ENCODE data around the gene PTPRE. TPM values are rescaled to one million over a fixed set of nuclear protein-coding genes. Genes with fewer than 3 reads are reported as not detected.

Gene PTPRE
- total RNA-seq, 6 experiments from 2014 or later = 2.3 to 9.2 (median 2.7) TPM

DNA sequence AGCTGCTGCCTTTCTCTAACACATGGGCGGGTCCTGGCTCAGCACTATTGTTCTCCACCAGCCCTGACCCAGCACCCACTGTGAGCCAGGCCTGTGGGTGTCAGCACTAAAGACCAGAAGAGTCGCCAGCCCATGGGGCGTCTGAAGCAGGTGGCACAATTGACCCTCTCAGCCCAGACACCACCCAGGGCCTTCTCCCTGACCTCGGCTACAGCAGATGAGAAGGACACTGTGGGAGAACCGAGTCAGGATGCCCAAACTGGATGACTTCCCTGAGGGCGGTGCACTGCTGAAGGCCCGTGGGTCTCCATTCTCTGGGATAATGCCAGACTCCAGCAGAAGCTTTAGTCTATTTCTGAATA, 122.4 kb downstream of the PTPRE start:
- WGBS (ENCODE audit: insufficient coverage, low coverage, low lambda C conversion rate, missing lambda C conversion rate) = 20% methylated on average over 1 of the region's 7 CpGs
- ATAC-seq = no peak

DNA sequence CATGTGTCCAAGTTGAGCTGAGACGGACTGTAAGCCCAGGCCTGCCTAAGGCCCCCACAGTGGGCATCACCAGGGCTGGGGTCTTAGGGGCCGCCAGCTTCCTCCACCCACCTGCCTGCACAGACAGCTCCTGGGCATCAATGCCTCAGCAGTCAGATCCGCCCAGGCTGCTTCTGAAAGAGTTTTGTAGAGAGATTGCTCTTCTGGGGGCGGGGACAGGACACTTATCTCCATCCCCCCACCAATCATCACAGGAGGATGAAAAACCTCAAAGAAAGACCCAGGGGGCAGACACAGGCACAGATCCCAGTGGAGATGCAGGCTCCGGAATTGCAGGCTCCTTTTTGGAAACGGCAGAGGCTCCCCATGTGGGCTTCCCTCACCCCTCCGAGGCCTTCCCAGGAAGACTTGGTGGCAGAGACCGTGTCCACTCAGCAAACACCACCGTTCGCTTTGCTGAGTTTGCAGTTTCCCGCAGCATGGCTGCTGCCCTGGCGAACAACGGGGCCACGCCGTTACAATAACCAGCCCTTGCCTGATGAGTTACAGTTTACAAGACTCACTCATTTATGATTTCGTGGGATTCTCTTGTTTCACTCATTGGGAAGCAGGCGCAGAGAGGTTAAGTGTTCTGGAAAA, 122.9 kb downstream of the PTPRE start:
- no peak overlapping the region for H3K4me3 ChIP-seq
- WGBS (ENCODE audit: insufficient coverage, low coverage, low lambda C conversion rate, missing lambda C conversion rate) = 55% methylated on average over 10 of the region's 17 CpGs
- H3K27ac ChIP-seq = no peak overlapping the region
- no peak for ATAC-seq
- no peak for DNase-seq
- no peaks in the 10 kb centered on the region for H3K36me3 ChIP-seq
- TF ChIP-seq, protein P1, sequence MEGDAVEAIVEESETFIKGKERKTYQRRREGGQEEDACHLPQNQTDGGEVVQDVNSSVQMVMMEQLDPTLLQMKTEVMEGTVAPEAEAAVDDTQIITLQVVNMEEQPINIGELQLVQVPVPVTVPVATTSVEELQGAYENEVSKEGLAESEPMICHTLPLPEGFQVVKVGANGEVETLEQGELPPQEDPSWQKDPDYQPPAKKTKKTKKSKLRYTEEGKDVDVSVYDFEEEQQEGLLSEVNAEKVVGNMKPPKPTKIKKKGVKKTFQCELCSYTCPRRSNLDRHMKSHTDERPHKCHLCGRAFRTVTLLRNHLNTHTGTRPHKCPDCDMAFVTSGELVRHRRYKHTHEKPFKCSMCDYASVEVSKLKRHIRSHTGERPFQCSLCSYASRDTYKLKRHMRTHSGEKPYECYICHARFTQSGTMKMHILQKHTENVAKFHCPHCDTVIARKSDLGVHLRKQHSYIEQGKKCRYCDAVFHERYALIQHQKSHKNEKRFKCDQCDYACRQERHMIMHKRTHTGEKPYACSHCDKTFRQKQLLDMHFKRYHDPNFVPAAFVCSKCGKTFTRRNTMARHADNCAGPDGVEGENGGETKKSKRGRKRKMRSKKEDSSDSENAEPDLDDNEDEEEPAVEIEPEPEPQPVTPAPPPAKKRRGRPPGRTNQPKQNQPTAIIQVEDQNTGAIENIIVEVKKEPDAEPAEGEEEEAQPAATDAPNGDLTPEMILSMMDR (IDR thresholded peaks at IDR 0.05) = no peak
- no peak for TF ChIP-seq POLR2A (IDR thresholded peaks at IDR 0.05)
- intact Hi-C loops (cut with DNase I) = no loop called here
- H3K4me1 ChIP-seq = no peaks in the 10 kb centered on the region
- no peaks in the 10 kb centered on the region for H3K9me3 ChIP-seq
- no peaks in the 10 kb centered on the region for H3K27me3 ChIP-seq

More for the DNA sequence above, 122.4 kb downstream of the PTPRE start:
- Histone ChIP-seq H3K9me3 (no peaks in the 10 kb centered on the region), H3K27ac (no peak overlapping the region), H3K36me3 (no peaks in the 10 kb centered on the region), H3K27me3 (no peaks in the 10 kb centered on the region), H3K4me3 (no peak overlapping the region), H3K4me1 (no peaks in the 10 kb centered on the region)
- intact Hi-C loops (cut with DNase I) = no loop called here
- no peak for TF ChIP-seq POLR2A (IDR thresholded peaks at IDR 0.05)
- TF ChIP-seq, protein P1 (IDR thresholded peaks at IDR 0.05) = no peak
- DNase-seq = no peak

DNA sequence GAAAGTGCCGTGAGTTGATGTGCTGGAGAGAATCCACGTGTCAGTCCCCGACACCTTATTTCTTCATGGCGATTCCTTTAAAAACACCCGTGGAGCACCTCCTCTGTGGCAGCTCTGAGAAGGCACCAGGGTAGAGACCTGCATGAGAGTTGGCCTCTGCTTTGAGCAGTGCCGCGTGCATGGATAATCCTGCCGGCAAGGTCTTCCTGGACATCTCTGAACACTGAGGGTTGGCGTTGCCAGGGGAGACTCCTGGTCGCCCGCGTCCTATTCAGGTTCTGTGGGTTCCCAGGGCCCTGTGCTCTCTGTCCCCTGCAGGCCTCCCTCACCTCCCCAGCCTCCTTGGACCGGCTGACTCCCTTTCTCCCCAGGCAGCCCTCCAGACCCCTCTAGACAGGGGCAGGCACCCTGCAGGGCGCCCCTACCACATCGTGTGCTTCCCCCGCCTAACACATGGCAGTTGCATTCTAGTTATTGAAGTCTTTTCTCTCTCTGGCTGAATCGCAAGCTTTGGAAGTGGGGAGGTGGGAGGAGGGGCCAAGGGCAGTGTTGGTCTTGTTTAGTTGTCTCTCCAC, 123.7 kb downstream of the PTPRE start:
- no peaks in the 10 kb centered on the region for H3K36me3 ChIP-seq
- H3K4me3 ChIP-seq = no peak overlapping the region
- intact Hi-C loops (cut with DNase I) = no loop called here
- H3K9me3 ChIP-seq = no peaks in the 10 kb centered on the region
- H3K4me1 ChIP-seq = no peaks in the 10 kb centered on the region
- 69% methylated on average over 9 of the region's 17 CpGs for WGBS (ENCODE audit: insufficient coverage, low coverage, low lambda C conversion rate, missing lambda C conversion rate)
- no peak for ATAC-seq
- no peaks in the 10 kb centered on the region for H3K27me3 ChIP-seq
- DNase-seq = no peak
- no peak overlapping the region for H3K27ac ChIP-seq
- no peak for TF ChIP-seq POLR2A (IDR thresholded peaks at IDR 0.05)
- TF ChIP-seq, protein P1 (IDR thresholded peaks at IDR 0.05) = no peak

DNA sequence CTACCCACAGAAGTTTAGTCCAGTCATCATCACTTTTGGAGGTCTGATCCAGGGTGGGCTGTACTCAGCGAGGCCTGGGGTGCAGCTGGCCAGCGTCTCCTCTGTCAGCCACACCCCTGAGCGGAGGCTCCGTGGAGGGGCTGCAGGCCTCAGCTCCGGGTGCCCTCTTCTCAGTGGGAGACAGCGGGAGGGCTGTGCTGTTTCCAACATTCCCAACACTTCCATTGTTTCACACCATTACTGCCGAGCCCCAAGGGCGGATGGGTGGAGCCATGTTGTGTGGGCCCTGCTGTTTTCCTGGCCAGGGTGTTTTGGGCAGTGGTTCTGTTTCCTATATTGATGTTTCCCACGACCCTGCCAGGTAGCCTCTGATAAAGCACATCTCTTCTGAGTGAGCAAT, 124.3 kb downstream of the PTPRE start:
- no peaks in the 10 kb centered on the region for H3K27me3 ChIP-seq
- no peak for ATAC-seq
- no peak for DNase-seq
- H3K4me1 ChIP-seq = no peaks in the 10 kb centered on the region
- H3K9me3 ChIP-seq = no peaks in the 10 kb centered on the region
- H3K27ac ChIP-seq = no peak overlapping the region
- H3K36me3 ChIP-seq = no peaks in the 10 kb centered on the region
- intact Hi-C loops (cut with DNase I) = no loop called here
- no peak overlapping the region for H3K4me3 ChIP-seq
- 26% methylated on average over 2 of the region's 9 CpGs for WGBS (ENCODE audit: insufficient coverage, low coverage, low lambda C conversion rate, missing lambda C conversion rate)
- no peak for TF ChIP-seq POLR2A (IDR thresholded peaks at IDR 0.05)
- TF ChIP-seq, protein P1 (IDR thresholded peaks at IDR 0.05) = no peak

All from right lobe of liver (tissue), 6 donors.